Middle frontal gyrus (tissue), 1 donor: ENCODE measurements around the gene OR1D2.
"Not testable (repeated sequence)": the region's sequence is repeated elsewhere in the genome, so short reads cannot be mapped to it uniquely, and the experiment has no call there.

Source experiments
- DNase-seq: peaks from one replicate; pipeline ENCODE4 v3.0.0-alpha.2; 2015; ENCODE audit warnings: low spot score; ENCODE audit errors: extremely low spot score

OR1D2 gene

GRCh38 chr17:3104322-3104721 is at the start of gene OR1D2:
OR1D2 (minus strand) TSS chr17:3104422; CDS start chr17:3092996, 11,426 bp downstream.
- DNase-seq = no peak

- DNase-seq = not testable (repeated sequence)
Measured at GRCh38 chr17:3137494-3137893, 33.3 kb upstream of the OR1D2 start.

GRCh38 chr17:3127451-3127850 is 23.2 kb upstream of the OR1D2 start, which contains the start of gene OR1G1:
OR1G1 (minus strand) TSS chr17:3127551; CDS start chr17:3127551, 0 bp downstream.
- DNase-seq = no peak

- not testable (repeated sequence) for DNase-seq
Measured at GRCh38 chr17:3073850-3074249, 30.4 kb downstream of the OR1D2 start.

- not testable (repeated sequence) for DNase-seq
Measured at GRCh38 chr17:3065192-3065591, 39.0 kb downstream of the OR1D2 start.

GRCh38 chr17:3063507-3063906 is 40.7 kb downstream of the OR1D2 start, which contains the start of gene OR1D5:
OR1D5 (minus strand) TSS chr17:3063607; CDS start chr17:3063607, 0 bp downstream.
- DNase-seq = not testable (repeated sequence)

- not testable (repeated sequence) for DNase-seq
Measured at GRCh38 chr17:3062824-3063377, 41.3 kb downstream of the OR1D2 start.

- DNase-seq = not testable (repeated sequence)
Measured at GRCh38 chr17:3054868-3055267, 49.4 kb downstream of the OR1D2 start.

- DNase-seq = no peak
Measured at GRCh38 chr17:3049705-3050295, 54.4 kb downstream of the OR1D2 start.

GRCh38 chr17:3048727-3049471 is 55.3 kb downstream of the OR1D2 start:
- peak; percentile 99 for DNase-seq

GRCh38 chr17:3046753-3047152 is 57.5 kb downstream of the OR1D2 start:
- DNase-seq = no peak

GRCh38 chr17:3043737-3044365 is 60.4 kb downstream of the OR1D2 start:
- no peak for DNase-seq

- peak; percentile 26 for DNase-seq
Measured at GRCh38 chr17:3040882-3041281, 63.3 kb downstream of the OR1D2 start.

- DNase-seq = no peak
Measured at GRCh38 chr17:3039736-3040135, 64.5 kb downstream of the OR1D2 start.

GRCh38 chr17:3038941-3039340 is 65.3 kb downstream of the OR1D2 start:
- DNase-seq = no peak
